Stimulated activated CD8-positive, alpha-beta memory T cell treated with anti-CD3 and anti-CD28 coated beads, Interleukin-15, amount 100 ng/mL, for 24 hours (primary cell): Measurements from ENCODE around the gene OR51B6.
"Not testable (repeated sequence)": the region's sequence is repeated elsewhere in the genome, so short reads cannot be mapped to it uniquely, and the experiment has no call there.

Experiments
- DNase-seq: peaks from one replicate; pipeline ENCODE4 v3.0.0-alpha.2; 2020; ENCODE audit warnings: low read depth

OR51B6 gene

DNA sequence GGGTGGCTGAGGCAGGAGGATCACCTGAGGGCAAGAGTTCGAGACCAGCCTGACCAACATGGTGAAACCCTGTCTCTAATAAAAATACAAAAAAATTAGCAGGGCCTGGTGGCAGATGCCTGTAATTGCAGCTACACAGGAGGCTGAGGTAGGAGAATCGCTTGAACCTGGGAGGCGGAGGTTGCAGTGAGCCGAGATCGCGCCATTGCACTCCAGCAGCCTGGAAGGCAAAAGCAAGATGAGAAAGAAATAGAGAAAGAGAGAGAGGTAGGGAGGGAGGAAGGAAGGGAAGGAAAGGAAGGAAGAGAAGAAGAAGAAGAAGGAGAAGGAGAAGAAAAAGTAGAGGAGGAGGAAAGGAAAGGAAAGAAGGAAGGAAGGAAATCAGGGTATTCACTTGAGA lies 15.1 kb downstream of the OR51B6 start:
- DNase-seq = not testable (repeated sequence)

DNA sequence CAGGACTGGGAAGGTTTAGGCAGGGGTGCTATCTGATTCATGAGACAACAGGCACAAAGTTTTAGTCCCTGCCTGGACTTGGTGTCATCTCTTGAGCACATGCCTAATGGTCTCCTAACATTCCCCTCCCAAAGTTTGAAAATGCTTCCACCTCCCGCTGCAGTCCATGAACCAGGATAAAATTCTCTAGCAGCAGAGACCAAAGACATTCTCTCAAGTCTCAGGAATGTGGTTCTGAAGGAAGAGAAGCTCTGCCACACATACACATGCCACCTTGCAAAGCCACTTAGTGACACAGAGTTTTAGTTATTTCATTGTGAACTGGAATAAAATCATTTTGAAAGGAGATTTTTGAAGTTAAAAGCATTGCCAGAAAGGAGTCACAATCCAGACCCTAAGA lies 15.5 kb downstream of the OR51B6 start:
- DNase-seq = no peak

DNA sequence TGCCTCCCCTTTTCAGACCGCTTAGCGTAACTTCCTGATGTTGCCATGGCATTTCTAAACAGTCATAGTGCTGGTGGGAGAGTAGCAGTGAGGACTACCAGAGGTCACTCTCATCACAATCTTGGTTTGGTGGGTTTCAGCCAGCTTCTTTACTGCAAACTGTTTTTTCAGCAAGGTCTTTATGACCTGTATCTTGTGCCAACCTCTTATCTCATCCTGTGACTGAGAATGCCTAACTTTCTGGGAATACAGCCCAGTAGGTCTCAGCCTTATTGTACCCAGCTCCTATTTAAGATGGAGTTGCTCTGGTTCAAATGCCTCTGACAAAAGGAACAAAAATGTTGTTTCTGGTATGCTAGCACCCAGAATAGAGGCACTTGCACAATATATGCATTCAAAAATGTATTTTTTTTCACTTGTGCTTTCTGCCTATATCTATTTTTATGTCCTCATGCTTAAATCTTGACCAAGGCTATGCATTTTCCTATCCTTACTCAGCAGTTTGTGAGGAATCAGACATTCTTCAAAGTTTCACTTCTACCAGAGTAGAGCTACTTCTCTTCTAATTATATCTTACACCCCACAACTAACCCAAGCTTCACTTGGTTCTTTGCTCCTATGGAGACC lies 16.3 kb downstream of the OR51B6 start:
- no peak for DNase-seq

- DNase-seq = no peak
Measured at GRCh38 chr11:5368502-5369043, 17.3 kb downstream of the OR51B6 start.

- DNase-seq = no peak
Measured at GRCh38 chr11:5369789-5370188, 18.5 kb downstream of the OR51B6 start.

- DNase-seq = no peak
Measured at GRCh38 chr11:5380740-5381342, 29.5 kb downstream of the OR51B6 start.

GRCh38 chr11:5383576-5383975 lies 32.3 kb downstream of the OR51B6 start, which contains the start of gene OR51M1:
TSS of gene OR51M1 (plus strand) at chr11:5383812. CDS start at chr11:5389399, 5,587 bp downstream.
- no peak for DNase-seq

GRCh38 chr11:5384335-5384734 lies 33.0 kb downstream of the OR51B6 start:
- DNase-seq = no peak

- DNase-seq = no peak
Measured at GRCh38 chr11:5390210-5390609, 38.9 kb downstream of the OR51B6 start.

- no peak for DNase-seq
Measured at GRCh38 chr11:5394091-5394490, 42.8 kb downstream of the OR51B6 start.

GRCh38 chr11:5398936-5399335 lies 47.6 kb downstream of the OR51B6 start:
- no peak for DNase-seq
